SIG-M5 (cell line): Measurements from ENCODE around the gene KRTAP4-6.
"Not testable (repeated sequence)": the region's sequence is repeated elsewhere in the genome, so short reads cannot be mapped to it uniquely, and the experiment has no call there.

Experiments used
- DNase-seq: peaks from one replicate; lab custom pipeline; 2025; lab: John Stamatoyannopoulos, UW

Gene KRTAP4-6

DNA sequence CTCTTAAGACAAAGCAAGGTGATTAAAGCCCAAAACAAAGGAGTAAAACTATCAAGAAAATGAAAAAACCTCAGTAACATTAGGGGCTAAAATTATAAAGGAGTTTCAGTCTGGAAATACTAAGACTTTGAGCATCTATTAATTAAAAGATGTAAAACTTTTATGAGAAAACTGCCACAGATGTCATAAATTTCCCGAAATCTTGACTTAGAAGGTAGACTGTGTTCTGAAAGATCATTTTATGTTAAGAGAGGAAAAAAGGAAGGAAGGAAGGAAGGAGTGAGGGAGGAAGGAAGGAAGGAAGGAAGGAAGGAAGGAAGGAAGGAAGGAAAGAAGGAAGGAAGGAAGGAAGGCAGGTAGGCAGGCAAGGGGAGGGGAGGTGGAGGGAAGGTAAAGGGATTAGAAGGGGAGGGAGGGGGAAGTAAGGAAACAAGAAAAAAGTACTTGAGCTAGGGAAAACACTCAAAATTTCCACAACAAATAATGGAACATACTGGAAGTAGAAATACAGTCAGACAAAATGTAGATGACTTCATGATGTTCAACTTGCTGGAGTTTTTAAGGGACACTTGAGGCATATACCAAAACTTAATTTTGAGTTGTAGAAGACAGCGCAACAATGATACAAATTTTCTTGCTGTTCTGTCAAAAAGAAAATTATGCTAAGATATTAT, 7.3 kb upstream of the KRTAP4-6 start:
- DNase-seq, result no peak

DNA sequence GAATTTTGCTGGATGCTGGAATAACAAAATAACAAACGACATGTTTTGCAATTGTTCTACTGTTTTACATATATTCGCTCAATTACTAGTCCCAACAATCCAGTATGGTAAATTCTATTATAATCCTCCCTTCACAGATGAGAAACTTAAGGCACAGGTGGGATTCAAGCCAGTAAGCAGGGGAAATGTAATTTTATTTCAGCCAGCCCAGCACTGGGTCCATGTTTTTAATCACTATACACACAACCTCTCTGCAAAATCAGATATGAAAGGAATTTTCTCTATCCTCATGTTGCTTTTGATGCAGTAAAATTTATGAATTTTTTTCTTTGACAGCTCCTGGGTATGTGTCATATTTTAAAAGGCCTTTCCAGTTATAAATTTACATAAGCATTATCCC, 4.9 kb upstream of the KRTAP4-6 start:
- DNase-seq, result no peak

DNA sequence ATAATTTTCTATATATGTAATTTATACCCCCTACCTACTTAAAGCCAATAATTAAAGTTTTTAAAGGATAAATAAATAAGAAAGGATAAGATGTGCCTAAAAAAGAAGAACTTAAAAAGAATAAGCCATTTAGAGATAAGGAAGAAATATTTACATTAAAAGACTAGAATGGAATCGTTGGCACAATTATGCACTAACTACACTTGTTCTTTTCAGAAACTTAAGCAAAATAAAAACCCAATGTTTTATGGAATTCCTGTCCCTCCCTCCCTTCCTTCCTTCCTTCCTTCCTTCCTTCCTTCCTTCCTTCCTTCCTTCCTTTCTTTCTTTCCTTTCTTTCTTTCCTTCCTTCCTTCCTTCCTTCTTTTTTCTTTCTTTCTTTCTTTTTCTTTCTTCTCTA, 4.5 kb upstream of the KRTAP4-6 start:
- no peak for DNase-seq

GRCh38 chr17:41141361-41141760, 1.0 kb upstream of the KRTAP4-6 start:
- no peak for DNase-seq

GRCh38 chr17:41139865-41140264, 479 bp downstream of the KRTAP4-6 start:
- DNase-seq, result not testable (repeated sequence)

GRCh38 chr17:41133880-41134735, 6.2 kb downstream of the KRTAP4-6 start:
- DNase-seq, result no peak

DNA sequence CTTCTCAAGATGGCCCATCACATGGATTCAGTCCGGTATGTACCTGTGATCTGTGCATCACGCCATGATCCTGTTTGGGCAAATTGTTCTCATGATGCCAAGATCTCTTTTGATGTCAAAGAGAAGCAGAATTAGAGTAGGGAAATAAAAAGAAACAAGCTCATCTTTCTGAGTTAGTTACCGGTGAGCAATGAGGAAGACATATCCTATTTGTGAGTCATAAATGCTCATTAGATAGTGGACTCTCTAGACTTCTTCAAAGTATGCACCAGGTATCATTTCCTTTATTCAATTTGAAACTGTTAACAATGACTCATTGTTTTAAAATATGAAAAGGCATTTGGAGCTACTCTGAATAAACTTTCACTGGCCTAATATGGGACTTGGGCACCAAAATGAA, 8.4 kb downstream of the KRTAP4-6 start:
- no peak for DNase-seq

DNA sequence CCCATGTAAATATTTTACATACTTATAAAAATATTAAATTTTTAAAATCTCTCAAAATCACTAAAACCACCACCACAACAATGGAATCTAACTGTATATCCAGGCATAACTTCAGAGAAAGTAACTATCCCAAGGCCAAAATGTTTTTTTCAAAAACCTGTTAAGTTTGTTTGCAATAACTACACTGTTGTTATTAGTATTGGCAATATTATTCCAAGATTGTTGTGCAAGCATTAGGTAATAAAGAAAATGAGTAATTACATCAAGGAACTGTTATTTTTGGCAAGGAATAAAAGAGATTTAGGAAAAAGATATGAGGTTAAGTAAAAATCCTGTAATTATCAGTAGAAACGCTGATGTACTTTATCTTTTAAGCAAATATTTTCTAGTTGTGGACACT, 13.0 kb downstream of the KRTAP4-6 start:
- no peak for DNase-seq

DNA sequence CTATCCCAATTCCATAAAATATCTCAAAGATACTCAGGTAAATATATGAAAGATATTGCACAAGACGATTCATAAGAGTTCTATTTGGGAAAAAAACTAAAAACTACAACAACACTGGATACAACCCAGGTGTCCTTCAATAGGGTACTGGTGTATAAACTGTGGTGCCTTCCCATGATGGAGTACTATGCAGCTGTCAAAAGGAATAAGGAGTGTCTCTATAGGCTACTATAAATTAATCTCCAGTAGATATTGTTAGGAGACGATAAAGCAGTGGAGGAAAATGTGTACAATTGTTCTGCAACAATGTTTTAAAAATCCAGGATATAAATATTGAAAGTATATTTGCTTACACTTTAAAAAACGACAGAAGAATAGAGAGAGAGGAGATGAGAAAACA, 13.9 kb downstream of the KRTAP4-6 start:
- no peak for DNase-seq

DNA sequence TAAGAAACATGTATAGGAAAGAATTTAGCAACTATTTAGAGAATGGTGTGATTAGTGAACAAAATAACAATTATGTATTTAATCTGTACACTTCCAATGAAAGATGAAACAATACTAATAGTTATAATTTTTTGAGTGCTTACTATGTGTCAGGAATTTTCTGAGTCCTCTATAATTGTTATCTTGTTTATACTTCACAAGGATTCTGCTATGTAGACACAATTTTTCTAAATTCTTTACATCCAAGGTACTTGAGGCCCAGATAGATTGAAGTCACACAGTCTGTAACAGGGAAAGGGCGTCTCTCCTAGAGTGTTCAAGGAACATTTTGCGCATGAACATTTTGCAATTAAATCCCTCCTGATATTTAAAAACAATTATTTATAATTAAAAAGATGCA, 15.3 kb downstream of the KRTAP4-6 start:
- DNase-seq, result no peak

- not testable (repeated sequence) for DNase-seq
These were observed 16.4 kb downstream of the KRTAP4-6 start, which contains the start of gene KRTAP4-12 for GRCh38 chr17:41123991-41124371. TSS of gene KRTAP4-12 (minus strand) at chr17:41124182. CDS start at chr17:41124122, 60 bp downstream.

DNA sequence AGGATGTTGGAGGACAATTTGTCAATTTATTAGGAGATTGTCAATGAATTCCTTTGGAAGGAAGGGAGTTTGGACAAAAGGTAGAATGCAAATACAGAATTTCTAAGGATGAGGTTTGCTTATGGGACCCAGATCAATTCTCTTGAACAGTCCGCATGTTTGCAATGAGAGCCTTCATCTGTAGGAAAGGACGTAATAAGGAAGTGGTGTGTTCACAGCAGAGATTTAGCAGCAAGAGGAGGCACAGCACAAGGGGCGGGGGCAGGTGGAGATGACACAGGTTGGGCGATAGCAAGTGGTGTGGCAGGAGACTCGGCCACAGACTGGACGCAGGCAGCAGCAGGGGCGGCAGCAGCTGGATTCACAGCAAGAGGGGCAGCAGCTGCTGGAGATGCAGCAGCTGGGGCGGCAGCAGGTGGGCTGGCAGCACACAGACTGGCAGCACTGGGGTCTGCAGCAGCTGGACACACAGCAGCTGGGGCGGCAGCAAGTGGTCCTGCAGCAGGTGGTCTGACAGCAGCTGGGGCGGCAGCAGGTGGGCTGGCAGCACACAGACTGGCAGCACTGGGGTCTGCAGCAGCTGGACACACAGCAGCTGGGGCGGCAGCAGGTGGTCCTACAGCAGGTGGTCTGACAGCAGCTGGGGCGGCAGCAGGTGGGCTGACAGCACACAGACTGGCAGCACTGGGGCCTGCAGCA, 16.9 kb downstream of the KRTAP4-6 start:
- not testable (repeated sequence) for DNase-seq

- DNase-seq, result no peak
These were observed 18.6 kb downstream of the KRTAP4-6 start for GRCh38 chr17:41121742-41122141.

GRCh38 chr17:41119696-41120690, 20.4 kb downstream of the KRTAP4-6 start:
- not testable (repeated sequence) for DNase-seq

GRCh38 chr17:41118721-41119120, 21.6 kb downstream of the KRTAP4-6 start:
- no peak for DNase-seq

DNA sequence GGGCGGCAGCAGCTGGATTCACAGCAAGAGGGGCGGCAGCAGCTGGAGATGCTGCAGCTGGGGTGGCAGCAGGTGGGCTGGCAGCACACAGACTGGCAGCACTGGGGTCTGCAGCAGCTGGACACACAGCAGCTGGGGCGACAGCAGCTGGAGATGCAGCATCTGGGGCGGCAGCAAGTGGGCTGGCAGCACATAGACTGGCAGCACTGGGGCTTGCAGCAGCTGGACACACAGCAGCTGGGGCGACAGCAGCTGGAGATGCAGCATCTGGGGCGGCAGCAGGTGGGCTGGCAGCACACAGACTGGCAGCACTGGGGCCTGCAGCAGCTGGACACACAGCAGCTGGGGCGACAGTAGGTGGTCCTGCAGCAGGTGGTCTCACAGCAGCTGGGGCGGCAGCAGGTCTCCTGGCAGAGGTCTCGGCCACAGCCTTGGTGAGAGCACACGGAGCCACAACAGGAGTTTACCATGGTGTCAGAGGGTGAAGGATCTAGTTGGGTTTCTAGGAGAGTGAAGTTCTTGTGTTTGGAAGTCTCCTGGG, 22.4 kb downstream of the KRTAP4-6 start, which contains the start of gene KRTAP4-11:
Gene KRTAP4-11, minus strand, starts transcription at position 528 of the 541 bp plus-strand sequence. Its CDS starts 58 bp downstream, at position 470.
- not testable (repeated sequence) for DNase-seq

DNA sequence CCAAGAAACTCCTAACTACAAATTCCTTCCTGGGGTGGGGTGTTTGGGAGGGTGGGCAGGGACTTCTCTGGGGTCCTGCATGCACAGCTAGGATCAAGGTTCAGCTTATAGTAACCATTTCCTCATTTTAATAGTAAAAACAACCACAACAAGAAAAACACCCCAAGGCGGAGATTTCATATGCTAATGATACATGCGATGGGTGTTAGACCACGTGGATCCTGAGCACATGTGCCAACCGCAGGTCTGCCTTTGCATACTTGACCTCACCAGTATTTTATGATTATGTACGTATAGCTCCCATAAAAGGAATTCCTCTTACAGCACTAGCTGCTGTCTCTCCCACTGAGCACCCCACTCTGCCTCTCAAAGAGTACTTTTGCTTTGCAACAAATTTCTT, 24.0 kb downstream of the KRTAP4-6 start:
- no peak for DNase-seq

DNA sequence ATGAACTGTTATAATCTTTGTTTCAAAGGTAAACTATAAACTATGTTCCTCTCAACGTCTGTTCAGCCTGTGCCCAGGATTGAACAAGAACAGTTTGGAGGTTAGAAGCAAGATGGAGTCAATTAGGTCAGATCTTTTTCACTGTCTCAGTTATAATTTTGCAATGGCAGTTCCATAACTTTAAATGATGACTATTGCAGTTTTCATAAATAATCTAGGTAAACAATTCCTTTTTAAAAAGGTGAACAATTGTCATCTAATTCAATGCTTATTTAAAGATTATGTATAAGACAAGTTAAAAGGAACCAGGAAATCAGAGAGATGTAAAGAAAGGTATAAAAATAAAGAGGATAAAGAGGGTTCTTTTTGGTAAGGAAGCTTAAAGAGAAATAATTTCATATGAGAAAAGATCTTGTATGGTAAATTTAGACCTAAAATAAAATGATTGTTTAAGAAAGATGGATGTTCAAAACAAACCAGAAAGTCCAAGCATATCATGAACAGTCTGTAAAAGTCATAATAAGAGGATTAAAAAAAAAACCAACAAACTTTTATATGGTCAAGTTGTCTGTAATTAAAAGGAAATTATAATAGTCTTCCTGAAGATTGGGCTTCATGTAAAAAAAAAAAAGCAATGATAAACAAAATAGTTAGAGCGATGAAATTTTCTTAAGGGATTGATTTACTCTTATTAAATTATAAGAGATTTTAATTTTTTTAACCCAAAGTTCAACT, 29.0 kb downstream of the KRTAP4-6 start:
- no peak for DNase-seq

DNA sequence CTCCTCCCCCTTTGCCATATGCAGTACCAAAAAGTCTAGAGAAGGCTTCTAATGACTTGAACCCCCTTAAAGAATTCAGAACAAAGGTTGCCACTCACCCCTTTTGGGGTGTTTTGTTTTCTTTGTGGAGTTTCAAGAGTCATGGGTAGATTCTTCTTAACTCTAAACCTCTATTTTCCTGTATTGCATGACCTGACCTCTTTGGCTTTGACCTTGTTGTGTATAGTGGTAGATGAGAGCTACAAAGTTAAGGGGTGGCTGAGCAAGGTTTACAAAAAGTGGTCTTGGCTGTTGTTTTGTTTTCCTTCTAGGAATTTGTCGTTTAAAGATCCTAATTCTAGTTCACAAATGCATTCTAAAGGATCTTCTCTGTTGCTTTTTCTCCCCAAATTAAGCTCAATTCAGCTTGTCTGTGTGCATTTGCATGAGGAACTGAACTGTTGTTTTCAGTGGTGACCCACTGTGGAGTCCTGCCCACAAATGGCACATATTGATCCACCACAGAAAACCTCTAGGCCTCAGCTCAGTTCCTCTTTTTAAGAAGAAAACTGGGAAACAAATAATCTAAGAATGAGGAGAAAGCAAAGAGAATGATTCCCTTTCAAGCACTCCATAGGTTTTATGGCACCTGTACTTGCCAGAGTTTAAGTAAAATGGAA, 31.5 kb downstream of the KRTAP4-6 start:
- DNase-seq, result not testable (repeated sequence)
